ENCODE measurements around the gene LRRC10B. TPM values are rescaled to one million over a fixed set of nuclear protein-coding genes. Genes with fewer than 3 reads are reported as not detected.
A peak's percentile ranks its signal among the peaks of the same experiment; 100 is the strongest.
"Not testable (repeated sequence)": the region's sequence is repeated elsewhere in the genome, so short reads cannot be mapped to it uniquely, and the experiment has no call there.

Gene LRRC10B
- total RNA-seq, 1 experiment from 2014 or later, result 0.39 TPM

DNA sequence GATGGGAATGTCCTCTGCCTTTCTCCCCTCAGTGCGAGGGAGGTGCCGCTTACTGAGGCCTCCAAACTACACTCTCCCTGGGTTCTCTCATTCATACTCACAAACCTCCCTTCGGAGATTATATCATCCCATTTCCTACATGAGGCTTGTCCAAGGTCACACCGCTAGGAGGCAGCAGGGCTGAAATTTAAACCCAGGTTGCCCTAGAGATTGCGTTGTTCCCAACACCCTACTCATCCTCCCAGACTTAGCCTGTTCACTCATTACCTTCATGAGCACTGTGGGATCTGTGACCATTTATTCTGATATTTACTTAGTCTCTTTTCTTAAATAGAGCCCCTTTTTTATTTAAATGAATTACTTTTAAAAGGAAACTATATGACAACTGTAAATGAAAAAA is 47.6 kb upstream of the LRRC10B start:
- Mint-ChIP-seq H3K27me3 (ENCODE audit: low read depth) (no peaks in the 10 kb centered on the region), H3K27ac (peak overlapping the region in 1 of 3 experiments; percentile 52; a peak in 2 of 7 replicates), H3K36me3 (ENCODE audit: insufficient read depth in 1 of 3, low read depth in 3 of 3) (peaks cover 1 to 4% (median 2%) of the 10 kb centered on the region in 3 experiments; a peak in 1 of 7 replicates), H3K4me3 (no peak overlapping the region), H3K9me3 (no peaks in the 10 kb centered on the region), H3K4me1 (peaks cover 3 to 4% of the 10 kb centered on the region in 2 experiments; a peak in 3 of 4 replicates)
- H2BK5ac ChIP-seq (ENCODE audit: insufficient read length, low read length), result no peak overlapping the region
- H3K9me3 ChIP-seq (ENCODE audit: control insufficient read depth, low read depth, low read length), result no peaks in the 10 kb centered on the region
- no peak overlapping the region for H3K27ac ChIP-seq (ENCODE audit: insufficient read length, low read depth, low read length)
- no peak overlapping the region for H3K9ac ChIP-seq (ENCODE audit: extremely low read depth, insufficient read length, low read length)
- no peak overlapping the region for H2BK20ac ChIP-seq (ENCODE audit: low read depth, low read length, poor library complexity, severe bottlenecking)
- H3K23me2 ChIP-seq (ENCODE audit: insufficient read length, low read depth, low read length, poor library complexity, severe bottlenecking), result no peaks in the 10 kb centered on the region
- no peaks in the 10 kb centered on the region for H3K79me1 ChIP-seq (ENCODE audit: insufficient read depth, low read depth, low read length, poor library complexity, severe bottlenecking)
- H2BK120ac ChIP-seq (ENCODE audit: low read depth, low read length, poor library complexity, severe bottlenecking), result no peak overlapping the region
- H4K8ac ChIP-seq (replicated peaks; ENCODE audit: insufficient read length, low read depth, low read length), result no peak overlapping the region
- no peak overlapping the region for H2AK5ac ChIP-seq (ENCODE audit: insufficient read length, low read length)
- DNase-seq, result no peak
- no peak overlapping the region for H3K18ac ChIP-seq (ENCODE audit: insufficient read length, low read depth, low read length)
- H3K4me1 ChIP-seq (ENCODE audit: insufficient read depth, low read length), result no peaks in the 10 kb centered on the region
- H2BK15ac ChIP-seq (ENCODE audit: low read depth, low read length), result no peak overlapping the region
- H4K5ac ChIP-seq (ENCODE audit: insufficient read length, low read depth, low read length), result no peak overlapping the region
- no peak overlapping the region for H3K23ac ChIP-seq (ENCODE audit: insufficient read length, low read depth, low read length)
- H2AFZ ChIP-seq (ENCODE audit: low read length), result no peak overlapping the region
- H3K79me2 ChIP-seq (ENCODE audit: insufficient read depth, low read length), result no peaks in the 10 kb centered on the region
- H3K14ac ChIP-seq (ENCODE audit: insufficient read depth, low read length), result no peak overlapping the region
- no peak overlapping the region for H4K91ac ChIP-seq (ENCODE audit: insufficient read length, low read depth, low read length)
- H2BK12ac ChIP-seq (ENCODE audit: insufficient read length, low read depth, low read length), result no peak overlapping the region
- peaks cover 2% of the 10 kb centered on the region for H4K20me1 ChIP-seq (ENCODE audit: control insufficient read depth, insufficient read depth, insufficient read length)
- H3K4me2 ChIP-seq (ENCODE audit: insufficient read depth, insufficient read length, low read length), result no peak overlapping the region
- no CpG with 5 or more reads among the region's 5 CpGs for WGBS (ENCODE audit: extremely low coverage, insufficient read length, low lambda C conversion rate)
- H3T11ph ChIP-seq (ENCODE audit: low read length), result no peak overlapping the region
- no peaks in the 10 kb centered on the region for H3K27me3 ChIP-seq (ENCODE audit: insufficient read depth, low read length)
- H3K56ac ChIP-seq (ENCODE audit: insufficient read length, low read depth, low read length), result no peak overlapping the region
- TF ChIP-seq, protein P1, sequence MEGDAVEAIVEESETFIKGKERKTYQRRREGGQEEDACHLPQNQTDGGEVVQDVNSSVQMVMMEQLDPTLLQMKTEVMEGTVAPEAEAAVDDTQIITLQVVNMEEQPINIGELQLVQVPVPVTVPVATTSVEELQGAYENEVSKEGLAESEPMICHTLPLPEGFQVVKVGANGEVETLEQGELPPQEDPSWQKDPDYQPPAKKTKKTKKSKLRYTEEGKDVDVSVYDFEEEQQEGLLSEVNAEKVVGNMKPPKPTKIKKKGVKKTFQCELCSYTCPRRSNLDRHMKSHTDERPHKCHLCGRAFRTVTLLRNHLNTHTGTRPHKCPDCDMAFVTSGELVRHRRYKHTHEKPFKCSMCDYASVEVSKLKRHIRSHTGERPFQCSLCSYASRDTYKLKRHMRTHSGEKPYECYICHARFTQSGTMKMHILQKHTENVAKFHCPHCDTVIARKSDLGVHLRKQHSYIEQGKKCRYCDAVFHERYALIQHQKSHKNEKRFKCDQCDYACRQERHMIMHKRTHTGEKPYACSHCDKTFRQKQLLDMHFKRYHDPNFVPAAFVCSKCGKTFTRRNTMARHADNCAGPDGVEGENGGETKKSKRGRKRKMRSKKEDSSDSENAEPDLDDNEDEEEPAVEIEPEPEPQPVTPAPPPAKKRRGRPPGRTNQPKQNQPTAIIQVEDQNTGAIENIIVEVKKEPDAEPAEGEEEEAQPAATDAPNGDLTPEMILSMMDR (conservative IDR thresholded peaks at IDR 0.05), result peak; percentile 57
- no peak overlapping the region for H3K4ac ChIP-seq (ENCODE audit: low read depth, low read length)

DNA sequence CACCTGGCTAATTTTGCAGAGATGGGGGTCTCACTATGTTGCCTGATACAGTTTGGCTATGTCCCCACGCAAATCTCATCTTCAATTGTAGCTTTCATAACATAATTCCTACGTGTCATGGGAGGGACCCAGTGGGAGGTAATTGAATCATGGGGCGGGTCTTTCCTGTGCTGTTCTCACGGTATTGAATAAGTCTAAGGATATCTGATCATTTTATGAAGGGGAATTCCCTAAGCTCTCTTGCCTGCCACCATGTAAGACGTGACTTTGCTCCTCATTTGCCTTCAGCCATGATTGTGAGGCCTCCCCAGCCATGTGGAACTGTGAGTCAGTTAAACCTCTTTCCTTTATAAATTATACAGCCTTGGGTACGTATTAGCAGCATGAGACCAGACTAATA is 40.9 kb upstream of the LRRC10B start:
- H3K27ac Mint-ChIP-seq, result peak overlapping the region in 1 of 3 experiments; percentile 31; a peak in 1 of 7 replicates
- H3K4ac ChIP-seq (ENCODE audit: low read depth, low read length); H3K36me3 Mint-ChIP-seq (ENCODE audit: insufficient read depth in 1 of 3, low read depth in 3 of 3); H4K5ac ChIP-seq (ENCODE audit: insufficient read length, low read depth, low read length); H2AK5ac ChIP-seq (ENCODE audit: insufficient read length, low read length); H3K79me2 ChIP-seq (ENCODE audit: insufficient read depth, low read length); H2BK120ac ChIP-seq (ENCODE audit: low read depth, low read length, poor library complexity, severe bottlenecking); H4K8ac ChIP-seq (replicated peaks; ENCODE audit: insufficient read length, low read depth, low read length); H2BK5ac ChIP-seq (ENCODE audit: insufficient read length, low read length); H3K9ac ChIP-seq (ENCODE audit: extremely low read depth, insufficient read length, low read length); H3K27me3 Mint-ChIP-seq (ENCODE audit: low read depth); H3K79me1 ChIP-seq (ENCODE audit: insufficient read depth, low read depth, low read length, poor library complexity, severe bottlenecking); H3K18ac ChIP-seq (ENCODE audit: insufficient read length, low read depth, low read length); H3K4me3 Mint-ChIP-seq; H2AFZ ChIP-seq (ENCODE audit: low read length); H3K4me1 Mint-ChIP-seq; H3K9me3 Mint-ChIP-seq; H3K4me1 ChIP-seq (ENCODE audit: insufficient read depth, low read length); DNase-seq; H2BK20ac ChIP-seq (ENCODE audit: low read depth, low read length, poor library complexity, severe bottlenecking); H3K27ac ChIP-seq (ENCODE audit: insufficient read length, low read depth, low read length); H3K4me2 ChIP-seq (ENCODE audit: insufficient read depth, insufficient read length, low read length); H4K91ac ChIP-seq (ENCODE audit: insufficient read length, low read depth, low read length); H2BK12ac ChIP-seq (ENCODE audit: insufficient read length, low read depth, low read length); H3T11ph ChIP-seq (ENCODE audit: low read length); H2BK15ac ChIP-seq (ENCODE audit: low read depth, low read length); H3K14ac ChIP-seq (ENCODE audit: insufficient read depth, low read length); H3K23me2 ChIP-seq (ENCODE audit: insufficient read length, low read depth, low read length, poor library complexity, severe bottlenecking); H3K23ac ChIP-seq (ENCODE audit: insufficient read length, low read depth, low read length); H3K56ac ChIP-seq (ENCODE audit: insufficient read length, low read depth, low read length); H4K20me1 ChIP-seq (ENCODE audit: control insufficient read depth, insufficient read depth, insufficient read length); H3K9me3 ChIP-seq (ENCODE audit: control insufficient read depth, low read depth, low read length); H3K27me3 ChIP-seq (ENCODE audit: insufficient read depth, low read length): not testable (repeated sequence)
- no CpG with 5 or more reads among the region's 6 CpGs for WGBS (ENCODE audit: extremely low coverage, insufficient read length, low lambda C conversion rate)
